ENCODE measurements around the gene GLI1.

DNA sequence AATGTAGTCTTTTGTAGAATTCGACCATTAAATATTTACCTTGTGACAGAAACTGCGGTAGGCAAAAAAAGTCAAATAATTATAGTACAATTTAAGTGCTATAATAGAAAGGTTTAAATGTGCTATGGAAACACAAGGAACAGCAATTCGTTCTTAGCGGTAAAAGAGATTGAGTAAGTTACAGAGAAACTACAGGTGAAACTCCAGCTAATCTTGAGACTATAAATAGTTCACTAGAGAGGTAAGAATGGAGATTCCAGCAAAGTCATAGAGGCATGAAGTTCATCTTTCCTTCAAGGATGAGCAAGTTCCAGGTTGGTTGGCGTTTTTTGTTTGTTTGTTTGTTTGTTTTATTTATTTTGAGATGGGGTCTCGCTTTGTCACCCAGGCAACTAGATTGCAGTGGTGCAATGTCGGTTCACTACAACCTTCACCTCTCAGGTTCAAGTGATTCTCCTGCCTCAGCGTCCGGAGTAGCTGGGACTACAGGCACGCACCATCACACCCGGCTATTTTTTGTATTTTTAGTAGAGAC is 27.9 kb upstream of the GLI1 start:
- no peak for TF ChIP-seq EZH2 (IDR thresholded peaks at IDR 0.05; ENCODE audit: insufficient read depth, low read length)
- TF ChIP-seq, protein P1, sequence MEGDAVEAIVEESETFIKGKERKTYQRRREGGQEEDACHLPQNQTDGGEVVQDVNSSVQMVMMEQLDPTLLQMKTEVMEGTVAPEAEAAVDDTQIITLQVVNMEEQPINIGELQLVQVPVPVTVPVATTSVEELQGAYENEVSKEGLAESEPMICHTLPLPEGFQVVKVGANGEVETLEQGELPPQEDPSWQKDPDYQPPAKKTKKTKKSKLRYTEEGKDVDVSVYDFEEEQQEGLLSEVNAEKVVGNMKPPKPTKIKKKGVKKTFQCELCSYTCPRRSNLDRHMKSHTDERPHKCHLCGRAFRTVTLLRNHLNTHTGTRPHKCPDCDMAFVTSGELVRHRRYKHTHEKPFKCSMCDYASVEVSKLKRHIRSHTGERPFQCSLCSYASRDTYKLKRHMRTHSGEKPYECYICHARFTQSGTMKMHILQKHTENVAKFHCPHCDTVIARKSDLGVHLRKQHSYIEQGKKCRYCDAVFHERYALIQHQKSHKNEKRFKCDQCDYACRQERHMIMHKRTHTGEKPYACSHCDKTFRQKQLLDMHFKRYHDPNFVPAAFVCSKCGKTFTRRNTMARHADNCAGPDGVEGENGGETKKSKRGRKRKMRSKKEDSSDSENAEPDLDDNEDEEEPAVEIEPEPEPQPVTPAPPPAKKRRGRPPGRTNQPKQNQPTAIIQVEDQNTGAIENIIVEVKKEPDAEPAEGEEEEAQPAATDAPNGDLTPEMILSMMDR (IDR thresholded peaks at IDR 0.05; ENCODE audit: insufficient read depth, low read depth, low read length) = no peak

All from astrocyte (in vitro differentiated cells and primary cell).